ENCODE results near the gene SULT2B1. TPM values are rescaled to one million over a fixed set of nuclear protein-coding genes. Genes with fewer than 3 reads are reported as not detected.

Gene SULT2B1
- total and polyA plus RNA-seq, 2 experiments from 2014 or later: not detected

GRCh38 chr19:48591021-48591420 lies 39.0 kb downstream of the SULT2B1 start:
- no peaks in the 10 kb centered on the region for H3K9me2 ChIP-seq (ENCODE audit: insufficient read depth)
- H3K4me1 ChIP-seq (ENCODE audit: insufficient read depth): peaks cover 11% of the 10 kb centered on the region
- H3K9ac ChIP-seq: no peak overlapping the region
- in situ Hi-C loops (cut with MboI): no loop called here
- 74 to 85% methylated on average over 5 of the region's 5 CpGs for WGBS, 2 experiments (ENCODE audit: low coverage in 1 of 2, low lambda C conversion rate in 2 of 2, missing lambda C conversion rate in 2 of 2)
- TF ChIP-seq EZH2 (IDR thresholded peaks at IDR 0.05; ENCODE audit: insufficient read depth, poor library complexity, severe bottlenecking) (no peak), EZH2phosphoT487 (IDR thresholded peaks at IDR 0.05; ENCODE audit: insufficient read depth, low read depth) (no peak)
- no peak overlapping the region for H3K27ac ChIP-seq
- no peaks in the 10 kb centered on the region for H3K27me3 ChIP-seq (replicated peaks; ENCODE audit: insufficient read depth)
- peak; percentile 54 for DNase-seq
- H3K4me3 ChIP-seq: no peak overlapping the region
- no peak overlapping the region for H3K4me2 ChIP-seq (ENCODE audit: unreplicated experiment)
- no peaks in the 10 kb centered on the region for H3K9me3 ChIP-seq (ENCODE audit: low read depth)
- no peaks in the 10 kb centered on the region for H3K36me3 ChIP-seq (ENCODE audit: low read depth)
- peaks cover 9% of the 10 kb centered on the region for H3F3A ChIP-seq (ENCODE audit: insufficient read depth)
- H2AFZ ChIP-seq: no peak overlapping the region
- H3K79me2 ChIP-seq (ENCODE audit: insufficient read depth): no peaks in the 10 kb centered on the region
- H4K20me1 ChIP-seq (ENCODE audit: insufficient read depth): no peaks in the 10 kb centered on the region

- H3K9me2 ChIP-seq (ENCODE audit: insufficient read depth): no peaks in the 10 kb centered on the region
- DNase-seq: no peak
- no peak overlapping the region for H3K27ac ChIP-seq
- H3K9me3 ChIP-seq (ENCODE audit: low read depth): no peaks in the 10 kb centered on the region
- no peak overlapping the region for H2AFZ ChIP-seq
- H3K79me2 ChIP-seq (ENCODE audit: insufficient read depth): no peaks in the 10 kb centered on the region
- 89 to 94% methylated on average over 8 to 9 of the region's 9 CpGs for WGBS, 2 experiments (ENCODE audit: low coverage in 1 of 2, low lambda C conversion rate in 2 of 2, missing lambda C conversion rate in 2 of 2)
- H3K4me1 ChIP-seq (ENCODE audit: insufficient read depth): no peaks in the 10 kb centered on the region
- TF ChIP-seq EZH2 (IDR thresholded peaks at IDR 0.05; ENCODE audit: insufficient read depth, poor library complexity, severe bottlenecking) (no peak), EZH2phosphoT487 (IDR thresholded peaks at IDR 0.05; ENCODE audit: insufficient read depth, low read depth) (no peak)
- no peaks in the 10 kb centered on the region for H3F3A ChIP-seq (ENCODE audit: insufficient read depth)
- H3K4me3 ChIP-seq: no peak overlapping the region
- in situ Hi-C loops (cut with MboI): no loop called here
- H4K20me1 ChIP-seq (ENCODE audit: insufficient read depth): no peaks in the 10 kb centered on the region
- H3K27me3 ChIP-seq (replicated peaks; ENCODE audit: insufficient read depth): no peaks in the 10 kb centered on the region; the same call in 1 of the 2 replicates
- no peaks in the 10 kb centered on the region for H3K36me3 ChIP-seq (ENCODE audit: low read depth)
- H3K4me2 ChIP-seq (ENCODE audit: unreplicated experiment): no peak overlapping the region
- H3K9ac ChIP-seq: no peak overlapping the region
Measured at GRCh38 chr19:48595171-48595570, 43.2 kb downstream of the SULT2B1 start.

- Histone ChIP-seq H2AFZ (no peak overlapping the region), H3K9me3 (ENCODE audit: low read depth) (no peaks in the 10 kb centered on the region), H3F3A (ENCODE audit: insufficient read depth) (no peaks in the 10 kb centered on the region), H3K4me2 (ENCODE audit: unreplicated experiment) (no peak overlapping the region), H3K27me3 (replicated peaks; ENCODE audit: insufficient read depth) (no peaks in the 10 kb centered on the region; the same call in 1 of the 2 replicates), H3K9me2 (ENCODE audit: insufficient read depth) (no peaks in the 10 kb centered on the region), H3K27ac (no peak overlapping the region), H3K36me3 (ENCODE audit: low read depth) (no peaks in the 10 kb centered on the region), H3K4me1 (ENCODE audit: insufficient read depth) (no peaks in the 10 kb centered on the region), H4K20me1 (ENCODE audit: insufficient read depth) (no peaks in the 10 kb centered on the region), H3K79me2 (ENCODE audit: insufficient read depth) (no peaks in the 10 kb centered on the region), H3K4me3 (no peak overlapping the region), H3K9ac (no peak overlapping the region)
- DNase-seq: no peak
- in situ Hi-C loops (cut with MboI): no loop called here
- TF ChIP-seq EZH2phosphoT487 (IDR thresholded peaks at IDR 0.05; ENCODE audit: insufficient read depth, low read depth) (no peak), EZH2 (IDR thresholded peaks at IDR 0.05; ENCODE audit: insufficient read depth, poor library complexity, severe bottlenecking) (no peak)
- WGBS, 2 experiments (ENCODE audit: low coverage in 1 of 2, low lambda C conversion rate in 2 of 2, missing lambda C conversion rate in 2 of 2): 45 to 58% methylated on average over 6 of the region's 6 CpGs
Measured at GRCh38 chr19:48595833-48596232, 43.9 kb downstream of the SULT2B1 start.

- Histone ChIP-seq H3K4me2 (ENCODE audit: unreplicated experiment) (no peak overlapping the region), H3F3A (ENCODE audit: insufficient read depth) (no peaks in the 10 kb centered on the region), H3K27ac (no peak overlapping the region), H3K36me3 (ENCODE audit: low read depth) (no peaks in the 10 kb centered on the region), H3K27me3 (replicated peaks; ENCODE audit: insufficient read depth) (no peaks in the 10 kb centered on the region; the same call in 1 of the 2 replicates), H3K79me2 (ENCODE audit: insufficient read depth) (no peaks in the 10 kb centered on the region), H3K9ac (no peak overlapping the region), H3K9me3 (ENCODE audit: low read depth) (no peaks in the 10 kb centered on the region), H2AFZ (no peak overlapping the region), H4K20me1 (ENCODE audit: insufficient read depth) (no peaks in the 10 kb centered on the region), H3K4me1 (ENCODE audit: insufficient read depth) (no peaks in the 10 kb centered on the region), H3K9me2 (ENCODE audit: insufficient read depth) (no peaks in the 10 kb centered on the region), H3K4me3 (no peak overlapping the region)
- DNase-seq: no peak
- TF ChIP-seq EZH2 (IDR thresholded peaks at IDR 0.05; ENCODE audit: insufficient read depth, poor library complexity, severe bottlenecking) (no peak), EZH2phosphoT487 (IDR thresholded peaks at IDR 0.05; ENCODE audit: insufficient read depth, low read depth) (no peak)
- in situ Hi-C loops (cut with MboI): no loop called here
- WGBS, 2 experiments (ENCODE audit: low coverage in 1 of 2, low lambda C conversion rate in 2 of 2, missing lambda C conversion rate in 2 of 2): 93% methylated on average over 3 to 4 of the region's 4 CpGs
Measured at GRCh38 chr19:48596237-48596636, 44.3 kb downstream of the SULT2B1 start.
